ENCODE data around the gene AHR.
"Not testable (repeated sequence)": the region's sequence is repeated elsewhere in the genome, so short reads cannot be mapped to it uniquely, and the experiment has no call there.

AHR gene

GRCh38 chr7:17342756-17343155 lies 44.3 kb downstream of the AHR start:
- DNase-seq = no peak

- no peak for DNase-seq
These were observed 48.9 kb downstream of the AHR start for GRCh38 chr7:17347401-17347800.

GRCh38 chr7:17348932-17349331 lies 50.5 kb downstream of the AHR start:
- DNase-seq = not testable (repeated sequence)

- DNase-seq = not testable (repeated sequence)
These were observed 51.9 kb downstream of the AHR start for GRCh38 chr7:17350321-17350720.

- not testable (repeated sequence) for DNase-seq
These were observed 55.4 kb downstream of the AHR start for GRCh38 chr7:17353650-17354419.

GRCh38 chr7:17354473-17354872 lies 56.0 kb downstream of the AHR start:
- no peak for DNase-seq

- DNase-seq = no peak
These were observed 56.6 kb downstream of the AHR start for GRCh38 chr7:17355050-17355449.

- no peak for DNase-seq
These were observed 59.5 kb downstream of the AHR start for GRCh38 chr7:17357952-17358351.

- DNase-seq = no peak
These were observed 61.2 kb downstream of the AHR start for GRCh38 chr7:17359610-17360009.

GRCh38 chr7:17362439-17363105 lies 64.1 kb downstream of the AHR start:
- no peak for DNase-seq

- no peak for DNase-seq
These were observed 66.2 kb downstream of the AHR start for GRCh38 chr7:17364671-17365070.

GRCh38 chr7:17365775-17366174 lies 67.3 kb downstream of the AHR start:
- DNase-seq = no peak

- no peak for DNase-seq
These were observed 69.0 kb downstream of the AHR start for GRCh38 chr7:17367502-17367901.

- DNase-seq = no peak
These were observed 70.5 kb downstream of the AHR start for GRCh38 chr7:17368856-17369524.

GRCh38 chr7:17369691-17370426 lies 71.4 kb downstream of the AHR start:
- DNase-seq = no peak

GRCh38 chr7:17370901-17371585 lies 72.6 kb downstream of the AHR start:
- no peak for DNase-seq

- DNase-seq = no peak
These were observed 73.4 kb downstream of the AHR start for GRCh38 chr7:17371671-17372524.

- no peak for DNase-seq
These were observed 75.7 kb downstream of the AHR start for GRCh38 chr7:17374157-17374556.

- DNase-seq = no peak
These were observed 76.2 kb downstream of the AHR start for GRCh38 chr7:17374654-17375053.

GRCh38 chr7:17376595-17376994 lies 78.1 kb downstream of the AHR start:
- DNase-seq = no peak
